HepG2 (cell line): ENCODE results near the gene ZNF474. TPM values are rescaled to one million over a fixed set of nuclear protein-coding genes. Genes with fewer than 3 reads are reported as not detected.

Experiments
- KIAA2018 ChIP-seq: sonication (generic); formaldehyde crosslinking; IDR thresholded peaks from 2 replicates; pipeline ENCODE4 v1.5.0; 2020; ENCODE audit warnings: mild to moderate bottlenecking, missing genetic modification reagents, borderline replicate concordance
- MAZ ChIP-seq, 2 experiments: sonication (generic) in 1 of 2; formaldehyde crosslinking in 1 of 2; IDR thresholded peaks; 2 replicates each; pipeline versions ENCODE4 v1.5.0 to v1.6.1; 2012 to 2020; ENCODE audit warnings: low read depth in 2 of 2, mild to moderate bottlenecking in 2 of 2, borderline replicate concordance in 1 of 2, improper control_type of control experiment in 1 of 2, low read length in 1 of 2, missing genetic modification reagents in 1 of 2, moderate library complexity in 1 of 2
- MLX ChIP-seq: IDR thresholded peaks from 2 replicates; pipeline ENCODE4 v1.6.1; 2016
- polyA plus RNA-seq, 8 experiments: library from polyadenylated mRNA; depleted of rRNA in 3 of 8; stranded (reverse) in 7 of 8; unstranded in 1 of 8; fragments of >200 nt; fragmentation: Illumina TruSeq in 4 of 8; extraction: Trizol in 4 of 8; gene quantifications; 2 replicates each; pipeline versions ENCODE4 v1.2.1 to v1.2.3, GENCODE V29; 2011 to 2016; ENCODE audit warnings: low read depth in 4 of 8, missing spikeins in 1 of 8, mixed read lengths in 1 of 8; ENCODE audit not compliant: insufficient read depth in 1 of 8
- total RNA-seq, 5 experiments: library from RNA; depleted of rRNA; stranded (reverse); fragments of >200 nt; fragmentation: Illumina TruSeq; extraction: Trizol; gene quantifications; 2 replicates each; pipeline ENCODE4 v1.2.3, GENCODE V29; 2016; ENCODE audit warnings: low read depth in 1 of 5

ZNF474 gene
- total and polyA plus RNA-seq, 2 of the 13 experiments (the other 11 are each of a cell fraction or from before 2014, with no cell fraction given), result 0.07 TPM; not detected in 1

GRCh38 chr5:122083535-122083934 lies 45.8 kb upstream of the ZNF474 start (continued):
- TF ChIP-seq KIAA2018 (CRISPR knock-in tag) (no peak), MLX (no peak), MAZ (IDR thresholded peaks at IDR 0.05; ENCODE audit: borderline replicate concordance, low read depth, low read length) (no peak), MAZ (CRISPR knock-in tag; IDR thresholded peaks at IDR 0.05; ENCODE audit: low read depth) (no peak)
